Measurements from ENCODE around the gene KCTD5.
A peak's percentile ranks its signal among the peaks of the same experiment; 100 is the strongest.

The KCTD5 gene

DNA sequence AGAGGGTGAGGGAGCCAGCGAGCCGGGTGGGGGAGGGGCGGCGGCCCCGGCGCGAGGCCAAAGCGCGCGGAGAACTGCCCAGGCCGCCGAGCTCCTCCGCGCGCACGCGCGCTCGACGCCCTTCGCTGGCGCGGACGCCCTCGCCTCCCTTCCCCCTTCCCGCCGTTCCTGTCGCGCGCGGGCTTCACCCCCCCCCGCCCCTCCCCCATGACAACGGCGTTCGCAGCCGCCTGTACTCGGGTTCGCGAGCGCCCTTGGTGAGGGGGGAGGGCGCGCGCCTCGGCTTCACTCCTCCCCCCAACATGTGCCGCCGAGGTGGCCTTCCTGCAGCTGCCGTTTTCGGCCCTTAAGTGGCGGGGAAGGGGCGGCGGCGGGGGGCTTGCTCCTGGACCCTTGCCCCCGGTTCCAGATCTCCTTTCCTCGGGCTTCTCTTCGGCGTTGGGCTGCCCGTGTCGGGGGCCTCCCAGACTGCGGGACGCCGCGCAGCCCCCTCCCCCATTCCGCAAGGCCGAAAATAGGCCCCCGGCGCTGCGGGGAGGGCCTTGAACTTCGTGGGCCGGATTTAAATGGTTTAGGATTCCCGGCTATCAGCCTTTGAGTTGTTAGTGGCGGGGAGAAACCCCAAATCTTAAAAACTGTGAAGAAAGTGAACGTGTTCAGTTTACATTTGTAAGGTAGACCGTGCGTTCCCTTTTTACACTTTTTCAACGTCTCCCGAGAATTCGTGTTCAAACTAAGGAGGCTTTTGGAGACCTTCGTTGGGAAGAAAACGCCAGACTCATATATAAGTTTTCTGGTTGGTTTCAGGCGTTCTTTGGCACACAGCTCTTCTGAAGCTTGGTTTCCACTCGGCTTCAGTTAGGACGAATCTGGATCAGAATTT, 70.8 kb downstream of the KCTD5 start:
- DNase-seq = peak; percentile 84

DNA sequence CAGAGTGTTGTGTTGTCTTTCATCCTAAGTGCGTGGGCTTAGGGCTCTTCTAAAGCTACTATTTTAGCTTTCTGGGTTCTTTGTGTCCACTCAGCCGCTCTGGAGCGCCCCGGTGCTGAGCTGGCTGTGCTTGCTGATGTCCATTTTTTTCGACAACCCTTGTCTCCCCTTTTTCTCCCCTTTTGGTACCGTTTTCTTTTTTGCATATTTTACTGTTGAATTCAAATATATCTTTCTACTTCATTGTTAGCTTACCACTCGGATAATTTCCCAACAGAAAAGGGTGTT, 71.4 kb downstream of the KCTD5 start:
- no peak for DNase-seq

DNA sequence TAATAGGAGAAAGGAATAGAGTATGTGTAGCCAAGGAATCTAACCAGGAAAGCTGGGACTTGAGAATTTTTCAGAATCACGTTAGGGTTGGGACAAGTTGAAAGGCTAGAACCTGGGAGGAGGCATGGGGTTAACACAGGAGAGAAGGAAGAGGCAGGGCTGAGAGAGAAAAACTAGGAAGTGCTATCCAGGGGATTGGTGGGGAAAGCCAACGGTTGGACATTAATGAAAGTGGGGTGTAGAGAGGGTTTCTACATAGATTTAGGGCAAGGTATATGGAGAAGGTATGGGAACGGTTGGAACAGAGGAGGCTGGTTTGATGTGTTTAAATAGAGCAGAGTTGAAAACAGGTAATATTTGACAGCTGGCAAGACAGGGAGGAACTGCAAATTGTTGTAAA, 72.8 kb downstream of the KCTD5 start:
- no peak for DNase-seq

DNA sequence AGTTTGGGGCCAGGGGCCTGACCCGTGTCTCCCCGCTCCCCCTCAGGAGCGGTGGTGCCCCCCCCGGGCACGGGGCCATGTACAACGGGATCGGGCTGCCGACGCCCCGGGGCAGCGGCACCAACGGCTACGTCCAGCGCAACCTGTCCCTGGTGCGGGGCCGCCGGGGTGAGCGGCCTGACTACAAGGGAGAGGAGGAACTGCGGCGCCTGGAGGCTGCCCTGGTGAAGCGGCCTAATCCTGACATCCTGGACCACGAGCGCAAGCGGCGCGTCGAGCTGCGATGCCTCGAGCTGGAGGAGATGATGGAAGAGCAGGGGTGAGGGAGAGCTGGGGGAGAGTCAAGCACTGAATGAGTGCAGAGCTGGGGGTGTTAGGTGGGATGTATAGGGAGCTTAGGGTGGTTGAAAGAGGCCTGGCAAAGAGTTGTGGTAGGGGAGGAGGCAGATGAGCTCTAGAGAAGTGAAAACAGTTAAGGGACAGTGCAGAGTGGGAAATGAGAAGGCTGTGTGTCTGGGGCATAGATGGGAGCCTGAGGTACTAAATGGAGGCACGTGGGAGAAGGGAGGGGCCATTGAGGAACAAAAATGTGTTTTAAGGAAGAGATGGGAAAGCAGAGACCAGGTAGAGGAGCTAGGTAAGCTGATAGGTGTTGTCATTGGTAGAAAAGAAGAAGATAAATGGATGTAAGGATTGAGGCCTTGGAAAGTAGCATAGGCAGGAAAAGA, 74.1 kb downstream of the KCTD5 start:
- DNase-seq = no peak

DNA sequence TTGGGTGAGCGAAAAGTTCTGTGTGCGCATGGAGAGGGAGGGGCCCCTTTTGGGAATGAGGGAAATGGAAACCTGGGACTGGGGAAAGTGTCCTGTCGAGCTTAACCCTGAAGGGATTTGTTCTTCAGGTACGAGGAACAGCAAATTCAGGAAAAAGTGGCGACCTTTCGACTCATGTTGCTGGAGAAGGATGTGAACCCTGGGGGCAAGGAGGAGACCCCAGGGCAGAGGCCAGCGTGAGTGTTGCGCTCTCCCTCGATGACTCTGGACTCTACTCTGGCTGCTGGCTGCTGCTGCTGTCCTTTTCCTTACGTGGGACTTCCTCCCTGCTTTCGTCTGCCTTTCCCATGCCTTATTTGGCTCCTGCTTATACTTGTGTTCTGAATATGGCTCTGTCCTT, 75.0 kb downstream of the KCTD5 start:
- no peak for DNase-seq
